K562 (cell line): ENCODE results near the gene CCNL1. TPM values are rescaled to one million over a fixed set of nuclear protein-coding genes. Genes with fewer than 3 reads are reported as not detected.

Experiments
- HDAC1 ChIP-seq, 2 experiments: fragments of 450-650 bp; IDR thresholded peaks; 2 replicates each; pipeline ENCODE4 v1.6.1; 2016 to 2017; ENCODE audit warnings: inconsistent platforms in 1 of 2, mild to moderate bottlenecking in 1 of 2, moderate library complexity in 1 of 2
- LEF1 ChIP-seq: fragments of 450-650 bp; IDR thresholded peaks from 2 replicates; pipeline ENCODE4 v1.6.1; 2016; ENCODE audit warnings: mild to moderate bottlenecking
- POLR3A ChIP-seq: IDR thresholded peaks from 2 replicates; pipeline ENCODE4 v1.6.1; 2011; ENCODE audit warnings: borderline replicate concordance, mild to moderate bottlenecking, moderate library complexity; ENCODE audit not compliant: insufficient read length, insufficient read depth; ENCODE audit errors: extremely low read depth
- POU5F1 ChIP-seq: fragments of 150-350 bp; IDR thresholded peaks from 2 replicates; pipeline ENCODE4 v1.6.1; 2014; ENCODE audit warnings: borderline replicate concordance, low read length, low read depth, mild to moderate bottlenecking; ENCODE audit not compliant: partially characterized antibody
- RAD21 ChIP-seq, 2 experiments: fragments of 250-450 bp in 1 of 2; fragments of 450-650 bp in 1 of 2; sonication (Bioruptor Pico) in 1 of 2; formaldehyde crosslinking in 1 of 2; IDR thresholded peaks in 1 of 2; conservative IDR thresholded peaks in 1 of 2; 2 replicates each; pipeline versions ENCODE4 v1.4.0 to v1.8.0; 2020 to 2022; ENCODE audit warnings: mild to moderate bottlenecking in 2 of 2, moderate library complexity in 1 of 2
- ZNF282 ChIP-seq: sonication (generic); formaldehyde crosslinking; IDR thresholded peaks from 2 replicates; pipeline ENCODE4 v1.8.1; 2023; ENCODE audit warnings: missing genetic modification reagents
- ZNF717 ChIP-seq: fragments of 250-450 bp; sonication (Bioruptor Pico); IDR thresholded peaks from 2 replicates; pipeline ENCODE4 v1.5.0; 2021
- polyA plus RNA-seq, 8 experiments: library from polyadenylated mRNA; depleted of rRNA in 4 of 8; stranded (reverse) in 5 of 8; unstranded in 3 of 8; fragments of >200 nt; fragmentation: Nextera tagmentation in 2 of 8; fragmentation: Illumina TruSeq in 1 of 8; extraction: Ambion mirVana in 2 of 8; extraction: Trizol in 1 of 8; gene quantifications; 2 replicates each; pipeline versions ENCODE4 v1.2.1 to v1.2.3, GENCODE V29; 2011 to 2014; ENCODE audit warnings: inconsistent platforms in 1 of 8, missing spikeins in 1 of 8
- total RNA-seq, 7 experiments: library from RNA; depleted of rRNA in 6 of 7; stranded (reverse); fragments of >200 nt in 6 of 7; fragmentation: Illumina TruSeq in 2 of 7; extraction: Trizol in 2 of 7; gene quantifications; 2 replicates each; pipeline versions ENCODE4 v1.2.1 to v1.2.3, GENCODE V29; 2011 to 2021; ENCODE audit warnings: low replicate concordance in 1 of 7
- TF ChIP-seq, protein P1 (sequence below): sonication (generic); formaldehyde crosslinking; IDR thresholded peaks from 2 replicates; pipeline ENCODE4 v1.8.0; 2022; ENCODE audit warnings: missing genetic modification reagents, mild to moderate bottlenecking, borderline replicate concordance
- TF ChIP-seq, protein P2 (sequence below): fragments of 250-450 bp; sonication (Bioruptor Pico); IDR thresholded peaks from 2 replicates; pipeline ENCODE4 v1.8.0; 2021; ENCODE audit warnings: moderate library complexity, mild to moderate bottlenecking, inconsistent platforms
- TF ChIP-seq, protein P3 (sequence below): fragments of 450-650 bp; IDR thresholded peaks from 2 replicates; pipeline ENCODE4 v1.6.1; 2017; ENCODE audit warnings: antibody characterized with exemption
- TF ChIP-seq, protein P4 (sequence below), 2 experiments: fragments of 450-650 bp; IDR thresholded peaks; 2 replicates each; pipeline ENCODE4 v1.6.1; 2018; ENCODE audit warnings: mild to moderate bottlenecking in 2 of 2, low read depth in 1 of 2; ENCODE audit not compliant: partially characterized antibody in 2 of 2
- TF ChIP-seq, protein P5 (sequence below): fragments of 450-650 bp; IDR thresholded peaks from one replicate; pipeline ENCODE4 v1.6.1; 2018; ENCODE audit warnings: mild to moderate bottlenecking, moderate library complexity; ENCODE audit not compliant: partially characterized antibody

The CCNL1 gene
- total and polyA plus RNA-seq, 9 of the 15 experiments (the other 6 are each of a cell fraction or from before 2014, with no cell fraction given), result 16.1 to 186 (median 132) TPM

DNA sequence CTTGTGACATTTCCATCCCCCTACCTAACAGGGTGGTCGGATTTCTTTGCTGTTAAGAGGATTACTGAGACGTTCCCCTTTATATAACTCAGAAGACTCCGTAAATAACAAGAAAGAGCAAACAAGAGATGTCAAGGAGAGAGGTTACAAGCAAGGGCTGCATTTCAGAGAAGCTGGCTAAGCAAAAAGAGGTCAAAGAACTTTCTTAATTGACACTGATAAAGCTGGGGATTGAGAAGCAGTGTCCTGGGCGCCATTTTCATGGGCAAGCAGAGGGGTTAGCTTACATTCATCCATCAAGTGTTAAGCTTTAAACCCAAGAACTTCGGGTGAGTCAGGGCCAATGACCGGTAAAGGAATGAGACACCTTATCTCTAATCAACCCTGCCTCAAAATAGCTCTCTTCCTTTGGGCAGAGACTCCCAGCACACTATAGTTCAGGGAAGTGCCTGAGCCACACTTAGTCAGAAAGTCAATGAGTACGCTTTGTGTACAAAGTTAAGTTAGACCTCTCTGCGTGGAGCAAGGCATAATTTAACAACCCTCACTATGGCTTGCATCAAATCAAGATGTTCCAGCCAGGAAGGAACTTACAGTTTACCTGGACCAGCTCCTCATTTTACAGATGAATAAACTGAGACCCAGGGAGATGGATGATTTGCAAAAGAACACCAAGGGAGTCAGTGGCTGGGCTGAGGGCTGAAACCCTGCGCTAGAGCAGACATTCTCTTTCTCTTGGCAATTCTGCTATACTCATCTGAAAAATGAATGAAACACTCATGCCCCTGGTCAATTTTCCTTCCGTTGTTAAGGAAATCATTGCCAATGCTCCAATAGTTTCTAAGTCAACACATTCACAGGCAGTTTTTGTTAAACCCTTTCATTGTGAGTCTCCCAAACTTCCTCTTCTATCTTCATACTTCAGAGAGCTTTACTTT, 44.6 kb downstream of the CCNL1 start (continued):
- TF ChIP-seq, protein P1, sequence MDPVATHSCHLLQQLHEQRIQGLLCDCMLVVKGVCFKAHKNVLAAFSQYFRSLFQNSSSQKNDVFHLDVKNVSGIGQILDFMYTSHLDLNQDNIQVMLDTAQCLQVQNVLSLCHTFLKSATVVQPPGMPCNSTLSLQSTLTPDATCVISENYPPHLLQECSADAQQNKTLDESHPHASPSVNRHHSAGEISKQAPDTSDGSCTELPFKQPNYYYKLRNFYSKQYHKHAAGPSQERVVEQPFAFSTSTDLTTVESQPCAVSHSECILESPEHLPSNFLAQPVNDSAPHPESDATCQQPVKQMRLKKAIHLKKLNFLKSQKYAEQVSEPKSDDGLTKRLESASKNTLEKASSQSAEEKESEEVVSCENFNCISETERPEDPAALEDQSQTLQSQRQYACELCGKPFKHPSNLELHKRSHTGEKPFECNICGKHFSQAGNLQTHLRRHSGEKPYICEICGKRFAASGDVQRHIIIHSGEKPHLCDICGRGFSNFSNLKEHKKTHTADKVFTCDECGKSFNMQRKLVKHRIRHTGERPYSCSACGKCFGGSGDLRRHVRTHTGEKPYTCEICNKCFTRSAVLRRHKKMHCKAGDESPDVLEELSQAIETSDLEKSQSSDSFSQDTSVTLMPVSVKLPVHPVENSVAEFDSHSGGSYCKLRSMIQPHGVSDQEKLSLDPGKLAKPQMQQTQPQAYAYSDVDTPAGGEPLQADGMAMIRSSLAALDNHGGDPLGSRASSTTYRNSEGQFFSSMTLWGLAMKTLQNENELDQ (CRISPR knock-in tag), result no peak
- no peak for TF ChIP-seq ZNF282
- TF ChIP-seq LEF1, result peak; percentile 72
- TF ChIP-seq HDAC1 (IDR thresholded peaks at IDR 0.05), result peak in 1 of 2 experiments; percentile 36; a peak in 1 of 4 replicates
- TF ChIP-seq, protein P2, sequence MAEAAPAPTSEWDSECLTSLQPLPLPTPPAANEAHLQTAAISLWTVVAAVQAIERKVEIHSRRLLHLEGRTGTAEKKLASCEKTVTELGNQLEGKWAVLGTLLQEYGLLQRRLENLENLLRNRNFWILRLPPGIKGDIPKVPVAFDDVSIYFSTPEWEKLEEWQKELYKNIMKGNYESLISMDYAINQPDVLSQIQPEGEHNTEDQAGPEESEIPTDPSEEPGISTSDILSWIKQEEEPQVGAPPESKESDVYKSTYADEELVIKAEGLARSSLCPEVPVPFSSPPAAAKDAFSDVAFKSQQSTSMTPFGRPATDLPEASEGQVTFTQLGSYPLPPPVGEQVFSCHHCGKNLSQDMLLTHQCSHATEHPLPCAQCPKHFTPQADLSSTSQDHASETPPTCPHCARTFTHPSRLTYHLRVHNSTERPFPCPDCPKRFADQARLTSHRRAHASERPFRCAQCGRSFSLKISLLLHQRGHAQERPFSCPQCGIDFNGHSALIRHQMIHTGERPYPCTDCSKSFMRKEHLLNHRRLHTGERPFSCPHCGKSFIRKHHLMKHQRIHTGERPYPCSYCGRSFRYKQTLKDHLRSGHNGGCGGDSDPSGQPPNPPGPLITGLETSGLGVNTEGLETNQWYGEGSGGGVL (CRISPR knock-in tag), result no peak
- TF ChIP-seq, protein P3, sequence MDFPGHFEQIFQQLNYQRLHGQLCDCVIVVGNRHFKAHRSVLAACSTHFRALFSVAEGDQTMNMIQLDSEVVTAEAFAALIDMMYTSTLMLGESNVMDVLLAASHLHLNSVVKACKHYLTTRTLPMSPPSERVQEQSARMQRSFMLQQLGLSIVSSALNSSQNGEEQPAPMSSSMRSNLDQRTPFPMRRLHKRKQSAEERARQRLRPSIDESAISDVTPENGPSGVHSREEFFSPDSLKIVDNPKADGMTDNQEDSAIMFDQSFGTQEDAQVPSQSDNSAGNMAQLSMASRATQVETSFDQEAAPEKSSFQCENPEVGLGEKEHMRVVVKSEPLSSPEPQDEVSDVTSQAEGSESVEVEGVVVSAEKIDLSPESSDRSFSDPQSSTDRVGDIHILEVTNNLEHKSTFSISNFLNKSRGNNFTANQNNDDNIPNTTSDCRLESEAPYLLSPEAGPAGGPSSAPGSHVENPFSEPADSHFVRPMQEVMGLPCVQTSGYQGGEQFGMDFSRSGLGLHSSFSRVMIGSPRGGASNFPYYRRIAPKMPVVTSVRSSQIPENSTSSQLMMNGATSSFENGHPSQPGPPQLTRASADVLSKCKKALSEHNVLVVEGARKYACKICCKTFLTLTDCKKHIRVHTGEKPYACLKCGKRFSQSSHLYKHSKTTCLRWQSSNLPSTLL, result no peak
- TF ChIP-seq RAD21 (CRISPR knock-in tag; conservative IDR thresholded peaks at IDR 0.05 in 1 of 2, IDR thresholded peaks at IDR 0.05 in 1 of 2), result peak; percentile 22 to 26; a peak in 2 of 4 replicates
- TF ChIP-seq, protein P4, sequence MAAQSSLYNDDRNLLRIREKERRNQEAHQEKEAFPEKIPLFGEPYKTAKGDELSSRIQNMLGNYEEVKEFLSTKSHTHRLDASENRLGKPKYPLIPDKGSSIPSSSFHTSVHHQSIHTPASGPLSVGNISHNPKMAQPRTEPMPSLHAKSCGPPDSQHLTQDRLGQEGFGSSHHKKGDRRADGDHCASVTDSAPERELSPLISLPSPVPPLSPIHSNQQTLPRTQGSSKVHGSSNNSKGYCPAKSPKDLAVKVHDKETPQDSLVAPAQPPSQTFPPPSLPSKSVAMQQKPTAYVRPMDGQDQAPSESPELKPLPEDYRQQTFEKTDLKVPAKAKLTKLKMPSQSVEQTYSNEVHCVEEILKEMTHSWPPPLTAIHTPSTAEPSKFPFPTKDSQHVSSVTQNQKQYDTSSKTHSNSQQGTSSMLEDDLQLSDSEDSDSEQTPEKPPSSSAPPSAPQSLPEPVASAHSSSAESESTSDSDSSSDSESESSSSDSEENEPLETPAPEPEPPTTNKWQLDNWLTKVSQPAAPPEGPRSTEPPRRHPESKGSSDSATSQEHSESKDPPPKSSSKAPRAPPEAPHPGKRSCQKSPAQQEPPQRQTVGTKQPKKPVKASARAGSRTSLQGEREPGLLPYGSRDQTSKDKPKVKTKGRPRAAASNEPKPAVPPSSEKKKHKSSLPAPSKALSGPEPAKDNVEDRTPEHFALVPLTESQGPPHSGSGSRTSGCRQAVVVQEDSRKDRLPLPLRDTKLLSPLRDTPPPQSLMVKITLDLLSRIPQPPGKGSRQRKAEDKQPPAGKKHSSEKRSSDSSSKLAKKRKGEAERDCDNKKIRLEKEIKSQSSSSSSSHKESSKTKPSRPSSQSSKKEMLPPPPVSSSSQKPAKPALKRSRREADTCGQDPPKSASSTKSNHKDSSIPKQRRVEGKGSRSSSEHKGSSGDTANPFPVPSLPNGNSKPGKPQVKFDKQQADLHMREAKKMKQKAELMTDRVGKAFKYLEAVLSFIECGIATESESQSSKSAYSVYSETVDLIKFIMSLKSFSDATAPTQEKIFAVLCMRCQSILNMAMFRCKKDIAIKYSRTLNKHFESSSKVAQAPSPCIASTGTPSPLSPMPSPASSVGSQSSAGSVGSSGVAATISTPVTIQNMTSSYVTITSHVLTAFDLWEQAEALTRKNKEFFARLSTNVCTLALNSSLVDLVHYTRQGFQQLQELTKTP (IDR thresholded peaks at IDR 0.05; ENCODE audit: low read depth in 1 of 2, partially characterized antibody in 2 of 2), result peak in 1 of 2 experiments; percentile 62
- no peak for TF ChIP-seq ZNF717
- TF ChIP-seq, protein P5, sequence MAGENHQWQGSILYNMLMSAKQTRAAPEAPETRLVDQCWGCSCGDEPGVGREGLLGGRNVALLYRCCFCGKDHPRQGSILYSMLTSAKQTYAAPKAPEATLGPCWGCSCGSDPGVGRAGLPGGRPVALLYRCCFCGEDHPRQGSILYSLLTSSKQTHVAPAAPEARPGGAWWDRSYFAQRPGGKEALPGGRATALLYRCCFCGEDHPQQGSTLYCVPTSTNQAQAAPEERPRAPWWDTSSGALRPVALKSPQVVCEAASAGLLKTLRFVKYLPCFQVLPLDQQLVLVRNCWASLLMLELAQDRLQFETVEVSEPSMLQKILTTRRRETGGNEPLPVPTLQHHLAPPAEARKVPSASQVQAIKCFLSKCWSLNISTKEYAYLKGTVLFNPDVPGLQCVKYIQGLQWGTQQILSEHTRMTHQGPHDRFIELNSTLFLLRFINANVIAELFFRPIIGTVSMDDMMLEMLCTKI, result no peak
- no peak for TF ChIP-seq POU5F1
- TF ChIP-seq POLR3A, result no peak
